ENCODE data around the gene SCAMP4. TPM values are rescaled to one million over a fixed set of nuclear protein-coding genes. Genes with fewer than 3 reads are reported as not detected.
A peak's percentile ranks its signal among the peaks of the same experiment; 100 is the strongest.
"Not testable (repeated sequence)": the region's sequence is repeated elsewhere in the genome, so short reads cannot be mapped to it uniquely, and the experiment has no call there.

The SCAMP4 gene
- polyA plus RNA-seq, 5 donors, result 41.9 to 92.4 (median 63.9) TPM

- DNase-seq, result not testable (repeated sequence)
Measured at GRCh38 chr19:1881393-1882088, 23.7 kb upstream of the SCAMP4 start.

- no peak for DNase-seq
Measured at GRCh38 chr19:1882089-1882785, 23.0 kb upstream of the SCAMP4 start.

GRCh38 chr19:1882786-1883692 lies 22.2 kb upstream of the SCAMP4 start:
- DNase-seq, result no peak

- no peak for DNase-seq
Measured at GRCh38 chr19:1883784-1884183, 21.4 kb upstream of the SCAMP4 start.

- no peak for DNase-seq
Measured at GRCh38 chr19:1884291-1884718, 20.9 kb upstream of the SCAMP4 start.

GRCh38 chr19:1884719-1885334 lies 20.4 kb upstream of the SCAMP4 start:
- no peak for DNase-seq

GRCh38 chr19:1885398-1886119 lies 19.6 kb upstream of the SCAMP4 start, which contains the start of gene ABHD17A:
ABHD17A (minus strand) TSS chr19:1885496; CDS start chr19:1881566, 3,930 bp downstream.
- DNase-seq, result peak; percentile 91 to 93

GRCh38 chr19:1886360-1886759 lies 18.8 kb upstream of the SCAMP4 start:
- DNase-seq, result not testable (repeated sequence)

- no peak for DNase-seq
Measured at GRCh38 chr19:1888385-1888784, 16.8 kb upstream of the SCAMP4 start.

GRCh38 chr19:1889907-1890306 lies 15.3 kb upstream of the SCAMP4 start:
- DNase-seq, result no peak

- DNase-seq, result no peak
Measured at GRCh38 chr19:1893791-1894190, 11.4 kb upstream of the SCAMP4 start.

GRCh38 chr19:1896508-1896907 lies 8.7 kb upstream of the SCAMP4 start:
- no peak for DNase-seq

- DNase-seq, result no peak
Measured at GRCh38 chr19:1901940-1902404, 3.2 kb upstream of the SCAMP4 start.

GRCh38 chr19:1902923-1903322 lies 2.3 kb upstream of the SCAMP4 start:
- DNase-seq, result no peak

GRCh38 chr19:1904860-1905109 lies 414 bp upstream of the SCAMP4 start:
- no peak for DNase-seq

GRCh38 chr19:1905863-1906375 lies 720 bp downstream of the SCAMP4 start:
- DNase-seq, result no peak

- DNase-seq, result no peak
Measured at GRCh38 chr19:1906985-1907562, 1.9 kb downstream of the SCAMP4 start.

- DNase-seq, result no peak
Measured at GRCh38 chr19:1907563-1908363, 2.6 kb downstream of the SCAMP4 start.

GRCh38 chr19:1908364-1908678 lies 3.1 kb downstream of the SCAMP4 start:
- DNase-seq, result no peak

GRCh38 chr19:1909761-1910080 lies 4.5 kb downstream of the SCAMP4 start:
- DNase-seq, result no peak

Data from right lung (tissue), 5 donors.